ENCODE results near the gene HK3. TPM values are rescaled to one million over a fixed set of nuclear protein-coding genes. Genes with fewer than 3 reads are reported as not detected.

Gene HK3
- total and polyA plus RNA-seq, 2 of the 8 experiments (the other 6 are each of a cell fraction or from before 2014, with no cell fraction given): not detected

DNA sequence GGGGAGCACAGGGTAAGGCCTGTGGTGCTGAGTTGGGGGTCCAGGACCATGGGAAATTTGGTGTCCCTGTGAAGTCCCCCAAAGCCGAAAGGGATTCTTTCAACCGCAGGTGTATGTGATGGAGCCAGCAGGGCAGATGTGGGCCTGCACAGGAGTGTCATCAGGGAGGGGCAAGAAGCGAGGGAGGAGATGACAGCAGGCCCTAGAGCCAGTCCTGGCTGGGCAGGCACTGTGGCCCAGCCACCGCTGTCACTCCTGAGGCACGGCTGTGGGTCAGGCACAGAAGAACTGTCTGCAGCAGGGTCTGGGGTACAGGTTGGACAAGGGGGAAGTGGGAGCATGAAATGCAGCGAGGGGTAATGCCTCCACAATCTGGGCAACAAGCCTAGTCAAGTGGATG is 4.8 kb downstream of the HK3 start (continued):
- TF ChIP-seq EGR1 (IDR thresholded peaks at IDR 0.05; ENCODE audit: borderline replicate concordance, low read depth, low read length): no peak
- no peak for TF ChIP-seq CTBP2 (IDR thresholded peaks at IDR 0.05; ENCODE audit: borderline replicate concordance, insufficient read depth, insufficient read length, low read length)
- no peak for TF ChIP-seq RBBP5 (IDR thresholded peaks at IDR 0.05; ENCODE audit: borderline replicate concordance, low read depth, low read length)
- no peak for TF ChIP-seq SIN3A (conservative IDR thresholded peaks at IDR 0.05 in 1 of 2, IDR thresholded peaks at IDR 0.05 in 1 of 2; ENCODE audit: low read depth in 1 of 2, low read length in 2 of 2)
- TF ChIP-seq ATF3 (IDR thresholded peaks at IDR 0.05; ENCODE audit: insufficient read depth, low read depth, low read length): no peak

Measured in H1 (cell line).